ENCODE measurements around the gene ZNF318. TPM values are rescaled to one million over a fixed set of nuclear protein-coding genes. Genes with fewer than 3 reads are reported as not detected.
"Not testable (repeated sequence)": the region's sequence is repeated elsewhere in the genome, so short reads cannot be mapped to it uniquely, and the experiment has no call there.

The ZNF318 gene
- total and polyA plus RNA-seq, 10 of the 15 experiments (the other 5 are each of a cell fraction or from before 2014, with no cell fraction given), result 3.4 to 79.8 (median 13.7) TPM

DNA sequence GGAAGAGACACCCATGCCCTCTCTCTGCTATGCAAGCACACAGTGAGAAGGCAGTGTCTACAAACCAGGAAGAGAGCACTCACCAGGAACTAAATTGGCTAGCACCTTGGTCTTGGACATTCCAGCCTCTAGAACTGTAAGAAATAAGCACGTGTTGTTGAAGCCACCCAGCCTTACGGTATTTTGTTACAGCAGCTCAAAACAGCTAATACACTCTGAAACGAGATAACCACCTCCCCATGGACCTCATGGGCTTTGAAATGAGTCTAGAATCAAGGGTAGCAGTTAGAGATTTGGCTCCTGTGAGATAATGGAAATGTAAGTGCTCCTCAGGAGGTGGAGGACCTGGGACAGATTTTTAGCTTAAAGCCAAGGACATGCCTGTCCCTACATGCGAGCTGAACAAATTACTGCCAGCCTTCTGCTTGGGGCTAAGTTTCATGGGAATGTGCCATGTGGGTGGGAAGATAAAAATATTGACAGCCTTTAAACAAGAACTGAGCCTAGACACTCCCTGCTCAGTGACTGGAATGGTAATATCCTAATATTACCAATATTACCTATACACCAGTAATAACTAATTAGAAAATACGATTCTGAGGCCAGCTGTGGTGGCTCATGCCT lies 3.9 kb upstream of the ZNF318 start:
- ChIA-PET CTCF (interaction anchor here (1.2 kb wide), 3 partner anchors 11 to 38 kb away, joined by 3 read pairs; no protein-coding TSS in a partner anchor), RAD21 (ENCODE audit: unreplicated experiment) (interaction anchor here (0.6 to 2.1 kb wide), 2 partner anchors 11 to 144 kb away, joined by 3 to 12 read pairs; no protein-coding TSS in a partner anchor), SMC1A (ENCODE audit: uncharacterized antibody, unreplicated experiment) (interaction anchor here (1.2 to 27.6 kb wide), 3 partner anchors 10 to 19 kb away, joined by 3 to 616 read pairs (median 29); partner anchors contain the start of gene ZNF318), POLR2A (interaction anchor here (0.7 to 3.3 kb wide), 3 partner anchors 9 to 11 kb away, joined by 3 to 16 read pairs (median 3); no protein-coding TSS in a partner anchor)
- Histone ChIP-seq H3K4me3 (no peak overlapping the region), H3K9ac (ENCODE audit: control insufficient read depth, insufficient read depth, low read length) (no peak overlapping the region), H3K79me2 (ENCODE audit: control insufficient read depth, insufficient read depth, low read length) (peaks cover 13% of the 10 kb centered on the region), H4K20me1 (ENCODE audit: control insufficient read depth, insufficient read depth) (no peaks in the 10 kb centered on the region), H3K9me3 (replicated peaks; ENCODE audit: control insufficient read depth, insufficient read depth, low read length) (no peaks in the 10 kb centered on the region; the same call in 2 of the 3 replicates), H2AFZ (ENCODE audit: control insufficient read depth, low read depth, low read length) (no peak overlapping the region), H3K27me3 (replicated peaks in 1 of 2; ENCODE audit: control insufficient read depth in 2 of 2, insufficient read depth in 2 of 2, low read length in 1 of 2) (no peaks in the 10 kb centered on the region), H3K4me1 (ENCODE audit: control insufficient read depth, insufficient read depth, low read length) (peaks cover 55% of the 10 kb centered on the region), H3K27ac (ENCODE audit: control insufficient read depth, insufficient read depth) (no peak overlapping the region), H3K4me2 (ENCODE audit: control insufficient read depth, insufficient read depth) (no peak overlapping the region), H3K36me3 (ENCODE audit: control insufficient read depth in 2 of 2, insufficient read depth in 2 of 2, low read length in 1 of 2) (no peaks in the 10 kb centered on the region)
- in situ Hi-C loops (cut with MboI) (no loop called here), intact Hi-C loops (cut with micrococcal nuclease; ENCODE audit: unreplicated experiment) (no loop called here)
- no peak for ATAC-seq
- BruUV-seq (replicated peaks), result no TSS peak
- FAIRE-seq, result no peak
- TF ChIP-seq HCFC1 (IDR thresholded peaks at IDR 0.05; ENCODE audit: low read length) (no peak), NR2F1 (conservative IDR thresholded peaks at IDR 0.05) (0 out of 2 replicates have a peak, but pooled peaks have one; percentile 18)
- WGBS (ENCODE audit: insufficient coverage, insufficient replicate concordance, low lambda C conversion rate, missing lambda C conversion rate), result 67% methylated on average over 5 of the region's 5 CpGs
- no peak for DNase-seq (ENCODE audit: low read depth, low spot score)

GRCh38 chr6:43370003-43370580 lies 645 bp upstream of the ZNF318 start:
- intact Hi-C loops (cut with micrococcal nuclease; ENCODE audit: unreplicated experiment); H3K36me3 ChIP-seq (ENCODE audit: control insufficient read depth in 2 of 2, insufficient read depth in 2 of 2, low read length in 1 of 2); H3K27me3 ChIP-seq (replicated peaks in 1 of 2; ENCODE audit: control insufficient read depth in 2 of 2, insufficient read depth in 2 of 2, low read length in 1 of 2); H4K20me1 ChIP-seq (ENCODE audit: control insufficient read depth, insufficient read depth); H3K9me3 ChIP-seq (replicated peaks; ENCODE audit: control insufficient read depth, insufficient read depth, low read length); in situ Hi-C loops (cut with MboI); FAIRE-seq; DNase-seq (ENCODE audit: low read depth, low spot score): not testable (repeated sequence)
- Histone ChIP-seq H2AFZ (ENCODE audit: control insufficient read depth, low read depth, low read length) (peak overlapping the region; percentile 53), H3K4me2 (ENCODE audit: control insufficient read depth, insufficient read depth) (peak overlapping the region; percentile 72), H3K9ac (ENCODE audit: control insufficient read depth, insufficient read depth, low read length) (peak overlapping the region; percentile 74), H3K4me3 (peak overlapping the region; percentile 56; the same call in 1 of the 2 replicates), H3K27ac (ENCODE audit: control insufficient read depth, insufficient read depth) (peak overlapping the region; percentile 89), H3K79me2 (ENCODE audit: control insufficient read depth, insufficient read depth, low read length) (peaks cover 42% of the 10 kb centered on the region), H3K4me1 (ENCODE audit: control insufficient read depth, insufficient read depth, low read length) (peaks cover 33% of the 10 kb centered on the region)
- ChIA-PET RAD21 (ENCODE audit: unreplicated experiment) (interaction anchor here (0.7 to 16.8 kb wide), 10 partner anchors 9 to 187 kb away, joined by 3 to 311 read pairs (median 5); partner anchors contain the start of genes CRIP3 and CUL9), POLR2A (interaction anchor here (1.0 to 10.3 kb wide), 14 partner anchors 9 to 197 kb away, joined by 3 to 218 read pairs (median 4); no protein-coding TSS in a partner anchor), SMC1A (ENCODE audit: uncharacterized antibody, unreplicated experiment) (interaction anchor here (0.7 to 18.8 kb wide), 5 partner anchors 9 to 101 kb away, joined by 3 to 616 read pairs (median 5); no protein-coding TSS in a partner anchor), CTCF (interaction anchor here (0.6 to 5.6 kb wide), 9 partner anchors 8 to 349 kb away, joined by 3 to 68 read pairs (median 4); no protein-coding TSS in a partner anchor)
- 28% methylated on average over 16 of the region's 16 CpGs for WGBS (ENCODE audit: insufficient coverage, insufficient replicate concordance, low lambda C conversion rate, missing lambda C conversion rate)
- peak; percentile 4 for ATAC-seq
- TSS peak; percentile 98 for BruUV-seq (replicated peaks)
- TF ChIP-seq, protein P1, sequence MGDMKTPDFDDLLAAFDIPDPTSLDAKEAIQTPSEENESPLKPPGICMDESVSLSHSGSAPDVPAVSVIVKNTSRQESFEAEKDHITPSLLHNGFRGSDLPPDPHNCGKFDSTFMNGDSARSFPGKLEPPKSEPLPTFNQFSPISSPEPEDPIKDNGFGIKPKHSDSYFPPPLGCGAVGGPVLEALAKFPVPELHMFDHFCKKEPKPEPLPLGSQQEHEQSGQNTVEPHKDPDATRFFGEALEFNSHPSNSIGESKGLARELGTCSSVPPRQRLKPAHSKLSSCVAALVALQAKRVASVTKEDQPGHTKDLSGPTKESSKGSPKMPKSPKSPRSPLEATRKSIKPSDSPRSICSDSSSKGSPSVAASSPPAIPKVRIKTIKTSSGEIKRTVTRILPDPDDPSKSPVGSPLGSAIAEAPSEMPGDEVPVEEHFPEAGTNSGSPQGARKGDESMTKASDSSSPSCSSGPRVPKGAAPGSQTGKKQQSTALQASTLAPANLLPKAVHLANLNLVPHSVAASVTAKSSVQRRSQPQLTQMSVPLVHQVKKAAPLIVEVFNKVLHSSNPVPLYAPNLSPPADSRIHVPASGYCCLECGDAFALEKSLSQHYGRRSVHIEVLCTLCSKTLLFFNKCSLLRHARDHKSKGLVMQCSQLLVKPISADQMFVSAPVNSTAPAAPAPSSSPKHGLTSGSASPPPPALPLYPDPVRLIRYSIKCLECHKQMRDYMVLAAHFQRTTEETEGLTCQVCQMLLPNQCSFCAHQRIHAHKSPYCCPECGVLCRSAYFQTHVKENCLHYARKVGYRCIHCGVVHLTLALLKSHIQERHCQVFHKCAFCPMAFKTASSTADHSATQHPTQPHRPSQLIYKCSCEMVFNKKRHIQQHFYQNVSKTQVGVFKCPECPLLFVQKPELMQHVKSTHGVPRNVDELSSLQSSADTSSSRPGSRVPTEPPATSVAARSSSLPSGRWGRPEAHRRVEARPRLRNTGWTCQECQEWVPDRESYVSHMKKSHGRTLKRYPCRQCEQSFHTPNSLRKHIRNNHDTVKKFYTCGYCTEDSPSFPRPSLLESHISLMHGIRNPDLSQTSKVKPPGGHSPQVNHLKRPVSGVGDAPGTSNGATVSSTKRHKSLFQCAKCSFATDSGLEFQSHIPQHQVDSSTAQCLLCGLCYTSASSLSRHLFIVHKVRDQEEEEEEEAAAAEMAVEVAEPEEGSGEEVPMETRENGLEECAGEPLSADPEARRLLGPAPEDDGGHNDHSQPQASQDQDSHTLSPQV (IDR thresholded peaks at IDR 0.05), result 0 out of 2 replicates have a peak, but pooled peaks have one; percentile 61
- TF ChIP-seq RAD51 (IDR thresholded peaks at IDR 0.05) (peak; percentile 10; the same call in 1 of the 2 replicates), ZBED1 (IDR thresholded peaks at IDR 0.05; ENCODE audit: borderline replicate concordance) (peak; percentile 66; the same call in 1 of the 2 replicates), ESRRA (IDR thresholded peaks at IDR 0.05; ENCODE audit: low read length) (0 out of 2 replicates have a peak, but pooled peaks have one; percentile 4), SMAD5 (IDR thresholded peaks at IDR 0.05; ENCODE audit: low read depth) (0 out of 2 replicates have a peak, but pooled peaks have one; percentile 44)
- TF ChIP-seq, protein P2, sequence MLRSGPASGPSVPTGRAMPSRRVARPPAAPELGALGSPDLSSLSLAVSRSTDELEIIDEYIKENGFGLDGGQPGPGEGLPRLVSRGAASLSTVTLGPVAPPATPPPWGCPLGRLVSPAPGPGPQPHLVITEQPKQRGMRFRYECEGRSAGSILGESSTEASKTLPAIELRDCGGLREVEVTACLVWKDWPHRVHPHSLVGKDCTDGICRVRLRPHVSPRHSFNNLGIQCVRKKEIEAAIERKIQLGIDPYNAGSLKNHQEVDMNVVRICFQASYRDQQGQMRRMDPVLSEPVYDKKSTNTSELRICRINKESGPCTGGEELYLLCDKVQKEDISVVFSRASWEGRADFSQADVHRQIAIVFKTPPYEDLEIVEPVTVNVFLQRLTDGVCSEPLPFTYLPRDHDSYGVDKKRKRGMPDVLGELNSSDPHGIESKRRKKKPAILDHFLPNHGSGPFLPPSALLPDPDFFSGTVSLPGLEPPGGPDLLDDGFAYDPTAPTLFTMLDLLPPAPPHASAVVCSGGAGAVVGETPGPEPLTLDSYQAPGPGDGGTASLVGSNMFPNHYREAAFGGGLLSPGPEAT (IDR thresholded peaks at IDR 0.05; ENCODE audit: low read depth), result peak; percentile 73
